ENCODE results near the gene CAPG. TPM values are rescaled to one million over a fixed set of nuclear protein-coding genes. Genes with fewer than 3 reads are reported as not detected.

Gene CAPG
- total and polyA plus RNA-seq, 9 of the 15 experiments (the other 6 are each of a cell fraction or from before 2014, with no cell fraction given): 10.6 to 90.4 (median 56.0) TPM

GRCh38 chr2:85356186-85356585 is 54.0 kb downstream of the CAPG start:
- Histone ChIP-seq H2AFZ (ENCODE audit: low read depth, low read length) (no peak overlapping the region), H3K36me3 (ENCODE audit: control insufficient read depth, insufficient read depth, low read length) (peaks cover 40% of the 10 kb centered on the region; the same call in 2 of the 3 replicates), H3K4me1 (replicated peaks in 1 of 2; ENCODE audit: control insufficient read depth in 2 of 2, insufficient read depth in 2 of 2, low read length in 2 of 2) (peaks cover 9 to 15% of the 10 kb centered on the region in 2 experiments), H3K79me2 (ENCODE audit: control insufficient read depth, insufficient read depth, low read length) (peaks cover 32% of the 10 kb centered on the region), H3K9me1 (ENCODE audit: control insufficient read depth, insufficient read depth, low read length) (no peaks in the 10 kb centered on the region), H3K27me3 (ENCODE audit: control insufficient read depth in 2 of 2, insufficient read depth in 2 of 2, low read length in 2 of 2) (no peaks in the 10 kb centered on the region), H3K9me3 (replicated peaks; ENCODE audit: control insufficient read depth, insufficient read depth, low read depth, low read length) (no peaks in the 10 kb centered on the region), H3K9ac (ENCODE audit: insufficient read depth in 1 of 2, low read depth in 2 of 2, low read length in 2 of 2) (no peak overlapping the region; a peak in 1 of 4 replicates), H3K4me3 (no peak overlapping the region), H3K27ac (ENCODE audit: extremely low read depth, low read depth, low read length) (no peak overlapping the region), H4K20me1 (replicated peaks; ENCODE audit: control insufficient read depth, insufficient read depth, low read length) (no peaks in the 10 kb centered on the region), H3K4me2 (ENCODE audit: insufficient read depth, low read length) (no peak overlapping the region)
- TF ChIP-seq ZNF695 (CRISPR knock-in tag; IDR thresholded peaks at IDR 0.05): no peak
- no peak for TF ChIP-seq PCBP2 (IDR thresholded peaks at IDR 0.05; ENCODE audit: low read depth, low read length, poor library complexity, severe bottlenecking)
- TF ChIP-seq HEY1 (CRISPR knock-in tag; IDR thresholded peaks at IDR 0.05; ENCODE audit: borderline replicate concordance): no peak
- no peak for TF ChIP-seq TAF15 (IDR thresholded peaks at IDR 0.05; ENCODE audit: low read depth, low read length)
- no peak for TF ChIP-seq BCOR (IDR thresholded peaks at IDR 0.05)
- TF ChIP-seq NFXL1 (CRISPR knock-in tag; IDR thresholded peaks at IDR 0.05): no peak
- TF ChIP-seq CBX8 (IDR thresholded peaks at IDR 0.05; ENCODE audit: borderline replicate concordance, extremely low read depth, low read depth, low read length, poor library complexity, severe bottlenecking): no peak
- TF ChIP-seq E2F1 (CRISPR knock-in tag; IDR thresholded peaks at IDR 0.05): no peak
- no peak for TF ChIP-seq L3MBTL2 (IDR thresholded peaks at IDR 0.05)
- TF ChIP-seq TEAD2 (tag; IDR thresholded peaks at IDR 0.05): no peak
- no peak for TF ChIP-seq TAF7 (tag; IDR thresholded peaks at IDR 0.05)
- TF ChIP-seq HDAC6 (IDR thresholded peaks at IDR 0.05; ENCODE audit: low read depth, low read length): no peak
- no peak for TF ChIP-seq ZNF143 (CRISPR knock-in tag; IDR thresholded peaks at IDR 0.05)
- TF ChIP-seq ETS1 (conservative IDR thresholded peaks at IDR 0.05; ENCODE audit: control insufficient read depth, low read depth, low read length): no peak
- TF ChIP-seq SREBF2 (CRISPR knock-in tag; IDR thresholded peaks at IDR 0.05): no peak
- POLR2A ChIA-PET: interaction anchor here (0.6 to 1.2 kb wide), 3 partner anchors 9 to 27 kb away, joined by 3 to 4 read pairs (median 3); no protein-coding TSS in a partner anchor
- WGBS (ENCODE audit: insufficient coverage, low coverage, missing lambda C conversion rate): 72% methylated on average over 2 of the region's 2 CpGs
- ATAC-seq (no peak), DNase-seq (ENCODE audit: extremely low read depth in 1 of 4, low spot score in 3 of 4) (no peak), FAIRE-seq (no peak)
- in situ Hi-C loops (cut with MboI): no loop called here
- CTCF ChIA-PET (ENCODE audit: low intra/inter-chr PET ratio): no interaction called here
- intact Hi-C loops (cut with micrococcal nuclease): no loop called here
- BruUV-seq (replicated peaks): no TSS peak
